GM21723 (cell line): ENCODE data around the gene ADIRF.
"Not testable (repeated sequence)": the region's sequence is repeated elsewhere in the genome, so short reads cannot be mapped to it uniquely, and the experiment has no call there.

Experiments
- ATAC-seq: cut with Tn5 transposase; IDR thresholded peaks from one replicate; pipeline ENCODE4 v1.9.1; 2021; ENCODE audit warnings: mild to moderate bottlenecking, moderate library complexity; ENCODE audit not compliant: unreplicated experiment

The ADIRF gene

GRCh38 chr10:86945361-86946212 is 22.7 kb upstream of the ADIRF start:
- ATAC-seq = no peak

- no peak for ATAC-seq
Observed at GRCh38 chr10:86946213-86947155, 21.8 kb upstream of the ADIRF start.

- not testable (repeated sequence) for ATAC-seq
Observed at GRCh38 chr10:86947806-86948205, 20.5 kb upstream of the ADIRF start.

- ATAC-seq = no peak
Observed at GRCh38 chr10:86950349-86950748, 17.9 kb upstream of the ADIRF start.

GRCh38 chr10:86951184-86951761 is 17.0 kb upstream of the ADIRF start:
- no peak for ATAC-seq

- no peak for ATAC-seq
Observed at GRCh38 chr10:86952106-86952505, 16.2 kb upstream of the ADIRF start.

- ATAC-seq = not testable (repeated sequence)
Observed at GRCh38 chr10:86952697-86953096, 15.6 kb upstream of the ADIRF start.

GRCh38 chr10:86953747-86954680 is 14.3 kb upstream of the ADIRF start:
- no peak for ATAC-seq

GRCh38 chr10:86954681-86955500 is 13.4 kb upstream of the ADIRF start:
- no peak for ATAC-seq

GRCh38 chr10:86955501-86956194 is 12.6 kb upstream of the ADIRF start:
- no peak for ATAC-seq

- ATAC-seq = no peak
Observed at GRCh38 chr10:86956195-86956847, 12.0 kb upstream of the ADIRF start.

GRCh38 chr10:86956848-86957448 is 11.3 kb upstream of the ADIRF start:
- ATAC-seq = no peak

GRCh38 chr10:86957471-86958115 is 10.7 kb upstream of the ADIRF start, which contains the start of gene MMRN2:
MMRN2 (minus strand) TSS chr10:86957615; CDS start chr10:86957541, 74 bp downstream.
- ATAC-seq = no peak

- no peak for ATAC-seq
Observed at GRCh38 chr10:86958116-86958900, 10.0 kb upstream of the ADIRF start, which contains the start of gene SNCG. SNCG (plus strand) TSS chr10:86958599; CDS start chr10:86958698, 99 bp downstream.

GRCh38 chr10:86958901-86959736 is 9.2 kb upstream of the ADIRF start:
- ATAC-seq = no peak

GRCh38 chr10:86959737-86960002 is 8.6 kb upstream of the ADIRF start:
- ATAC-seq = no peak
